HG03520 (cell line): ENCODE data around the gene MPPED2.

ENCODE experiments used
- ATAC-seq: cut with Tn5 transposase; IDR thresholded peaks from one replicate; pipeline ENCODE4 v1.9.1; 2021; ENCODE audit warnings: mild to moderate bottlenecking, moderate library complexity; ENCODE audit not compliant: unreplicated experiment

Gene MPPED2, protein sequence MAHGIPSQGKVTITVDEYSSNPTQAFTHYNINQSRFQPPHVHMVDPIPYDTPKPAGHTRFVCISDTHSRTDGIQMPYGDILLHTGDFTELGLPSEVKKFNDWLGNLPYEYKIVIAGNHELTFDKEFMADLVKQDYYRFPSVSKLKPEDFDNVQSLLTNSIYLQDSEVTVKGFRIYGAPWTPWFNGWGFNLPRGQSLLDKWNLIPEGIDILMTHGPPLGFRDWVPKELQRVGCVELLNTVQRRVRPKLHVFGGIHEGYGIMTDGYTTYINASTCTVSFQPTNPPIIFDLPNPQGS

DNA sequence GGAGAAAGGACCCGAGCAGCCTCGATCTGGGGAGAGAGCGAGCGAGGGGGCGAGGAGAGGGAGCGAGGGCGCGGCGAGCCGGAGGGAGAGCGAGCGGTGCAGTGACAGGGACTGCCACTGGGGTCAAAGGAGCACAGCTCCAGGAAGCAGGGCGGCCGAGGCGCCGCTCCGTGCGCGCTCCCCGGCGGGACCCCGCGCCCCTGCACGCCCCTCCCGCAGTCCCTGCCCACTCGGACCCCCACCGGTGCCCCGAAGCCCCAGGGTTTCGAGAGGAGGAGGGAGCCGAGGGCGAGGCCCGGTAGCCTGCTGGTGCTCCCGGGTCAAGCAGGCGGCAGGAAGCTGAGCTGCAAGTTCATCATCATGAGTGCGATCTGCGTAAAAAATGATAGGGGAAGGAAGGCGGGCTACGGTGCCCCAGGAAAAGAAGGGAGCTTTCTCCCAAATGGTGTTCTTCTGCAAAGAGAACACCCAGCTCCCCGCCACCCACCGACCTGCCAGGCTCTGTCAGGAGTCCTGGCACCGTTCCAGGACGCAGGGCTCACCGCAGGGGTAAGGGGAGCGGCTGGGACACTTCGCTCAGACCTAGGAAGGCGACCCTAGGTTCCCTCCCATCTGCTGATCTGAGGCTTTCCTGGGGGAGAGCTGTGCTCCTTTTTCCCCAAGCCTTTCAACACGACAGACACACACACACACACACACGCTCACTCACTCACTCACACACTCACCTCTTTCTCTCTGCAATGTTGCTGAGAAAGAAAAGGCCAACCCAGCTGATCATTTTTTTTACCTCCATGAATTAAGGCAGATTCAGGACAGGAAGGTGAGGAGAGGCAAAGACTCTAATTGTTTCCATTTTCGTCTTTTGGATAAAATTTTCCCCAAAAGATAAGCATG is at the start of gene MPPED2:
MPPED2 (minus strand) TSS at position 103 of the 894 bp plus-strand sequence. CDS start 5,980 bp downstream, outside the sequence.
- peak; percentile 97 for ATAC-seq

GRCh38 chr11:30635401-30635989 is 49.3 kb upstream of the MPPED2 start:
- ATAC-seq, result no peak

DNA sequence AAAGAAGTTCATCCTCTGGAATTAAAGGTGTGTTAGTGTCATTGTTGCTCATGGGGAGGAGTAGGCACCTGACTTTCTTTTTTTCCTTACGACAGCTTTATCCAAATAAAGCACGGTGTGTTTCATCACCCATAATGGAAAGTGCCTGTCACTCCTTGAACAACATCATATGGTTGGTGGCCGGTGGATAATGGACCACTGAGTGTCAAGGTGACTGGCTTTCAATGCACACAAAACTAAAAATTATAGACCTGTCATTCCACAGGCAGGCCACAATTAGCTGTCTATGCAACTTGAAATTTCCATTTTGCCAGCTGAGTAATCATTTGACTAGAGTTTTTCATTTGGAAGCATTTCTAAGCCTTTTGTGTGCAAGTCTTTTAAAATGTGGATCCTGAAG is 45.0 kb upstream of the MPPED2 start:
- no peak for ATAC-seq

- no peak for ATAC-seq
Measured at GRCh38 chr11:30619767-30620166, 33.6 kb upstream of the MPPED2 start.

- ATAC-seq, result no peak
Measured at GRCh38 chr11:30617762-30618161, 31.6 kb upstream of the MPPED2 start.

- no peak for ATAC-seq
Measured at GRCh38 chr11:30610628-30611027, 24.5 kb upstream of the MPPED2 start.

GRCh38 chr11:30608534-30608933 is 22.4 kb upstream of the MPPED2 start:
- no peak for ATAC-seq

GRCh38 chr11:30605036-30605605 is 19.0 kb upstream of the MPPED2 start:
- peak; percentile 51 for ATAC-seq

DNA sequence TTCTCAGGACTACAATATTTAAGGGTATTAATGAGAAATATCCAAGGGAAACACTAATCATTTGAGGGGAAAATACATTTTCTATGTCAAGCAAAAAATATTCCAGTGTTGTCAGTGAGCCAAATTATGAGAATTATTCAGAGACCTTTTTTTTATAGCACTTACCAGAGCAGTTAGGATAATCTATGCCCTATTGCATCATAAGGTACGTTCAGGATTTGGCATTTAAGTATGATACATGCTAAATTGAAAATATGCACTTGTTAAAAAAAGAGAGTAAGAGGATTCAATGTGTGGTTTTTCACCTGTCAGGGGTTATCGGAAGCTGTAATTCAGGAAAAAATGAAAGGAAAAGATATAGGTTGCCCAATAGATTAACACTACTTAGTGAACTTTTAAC is 17.2 kb upstream of the MPPED2 start:
- no peak for ATAC-seq

DNA sequence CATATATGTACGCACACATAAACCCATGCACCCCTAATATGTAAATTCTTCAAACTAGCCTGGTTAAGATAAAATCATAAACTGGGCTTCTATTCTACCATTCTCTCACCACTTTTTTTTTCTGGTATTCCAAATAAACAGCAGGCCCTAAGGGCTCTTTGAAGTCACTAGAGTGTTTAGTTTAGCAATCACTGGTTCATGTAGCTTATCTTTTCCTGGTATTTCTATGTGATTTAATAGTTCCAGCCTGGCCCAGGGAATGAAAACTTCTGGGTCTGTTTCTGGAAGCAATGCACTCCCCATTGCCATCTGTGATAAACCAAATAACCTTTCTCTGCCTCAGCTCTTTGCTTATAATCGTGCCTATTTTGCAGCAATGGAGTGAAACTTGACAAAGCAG is 10.7 kb upstream of the MPPED2 start:
- no peak for ATAC-seq

GRCh38 chr11:30595934-30596333 is 9.8 kb upstream of the MPPED2 start:
- no peak for ATAC-seq

DNA sequence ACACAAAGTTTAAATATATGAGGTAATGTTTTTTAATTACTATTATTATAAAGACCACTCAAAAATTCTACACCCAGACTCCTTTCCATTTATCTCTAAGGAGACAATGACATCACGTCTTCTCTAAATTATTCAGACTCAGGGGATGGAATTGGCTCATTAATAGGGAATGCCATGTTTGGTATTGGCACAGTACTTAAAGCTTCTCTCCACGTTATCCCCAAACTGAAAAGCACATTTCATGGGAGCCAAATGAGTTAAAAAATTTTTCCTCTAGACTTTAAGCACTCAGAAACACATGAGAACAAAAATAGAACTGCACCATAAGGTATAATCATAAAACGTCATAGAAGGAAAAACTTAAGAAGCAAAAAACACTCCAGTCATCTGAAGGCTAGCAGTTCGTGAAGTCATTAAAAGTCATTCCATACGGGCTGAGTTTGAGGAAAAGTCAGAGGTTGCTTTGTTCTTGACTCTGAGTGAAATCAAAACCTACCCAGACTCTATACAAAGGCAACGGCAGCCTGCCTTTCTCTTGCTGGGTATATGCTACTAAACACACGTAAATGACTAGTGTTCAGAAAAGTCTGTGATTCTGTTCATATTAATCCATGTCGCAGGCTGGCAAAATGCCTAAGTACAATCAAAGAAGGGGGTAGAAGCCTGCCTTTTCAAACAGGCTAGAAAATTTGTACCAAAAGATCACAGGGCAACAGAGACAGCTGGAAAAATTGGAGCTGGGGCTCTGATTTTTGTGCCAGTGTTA is 8.7 kb upstream of the MPPED2 start:
- no peak for ATAC-seq

- ATAC-seq, result no peak
Measured at GRCh38 chr11:30587269-30587812, 1.2 kb upstream of the MPPED2 start.

- ATAC-seq, result peak; percentile 9
Measured at GRCh38 chr11:30585892-30586250, 282 bp downstream of the MPPED2 start.

DNA sequence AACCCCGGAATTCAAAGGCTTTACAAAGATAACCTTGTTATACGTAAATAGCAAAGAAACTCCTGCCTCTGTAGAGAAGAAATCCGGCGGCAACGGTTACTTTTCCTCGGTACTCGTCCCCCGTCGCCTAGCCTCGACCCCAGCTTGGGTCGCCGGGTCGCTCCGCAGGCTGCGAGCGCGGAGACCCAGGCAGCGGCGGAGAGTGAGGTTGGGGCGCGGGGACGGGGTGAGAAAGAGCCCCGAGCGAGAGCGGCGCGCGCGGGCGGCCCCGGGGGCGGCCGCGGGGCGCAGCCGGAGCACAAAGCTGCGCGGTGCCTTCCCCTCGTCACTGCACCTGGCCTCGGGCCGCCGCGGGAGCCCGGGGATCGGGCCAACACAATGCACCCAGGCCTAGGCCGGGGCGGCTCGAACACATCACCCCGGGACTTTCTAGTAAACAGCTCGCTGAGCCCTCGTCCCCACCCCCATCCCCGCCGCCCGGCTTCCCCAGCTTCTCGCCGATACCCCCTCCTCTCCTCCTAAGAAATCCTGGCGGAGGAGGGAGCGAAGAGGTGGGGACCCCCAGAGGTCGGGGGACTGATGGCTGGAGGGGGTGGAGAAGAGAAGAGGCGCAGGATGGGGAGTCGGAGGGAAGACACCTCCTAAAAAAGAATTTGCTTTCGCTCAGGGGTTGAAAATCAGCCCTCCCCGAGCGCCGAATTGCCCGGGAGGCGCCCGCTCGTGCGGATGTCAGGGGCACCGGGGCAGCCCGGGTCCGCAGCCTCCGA is 845 bp downstream of the MPPED2 start:
- ATAC-seq, result peak; percentile 15

- ATAC-seq, result no peak
Measured at GRCh38 chr11:30583476-30584280, 2.5 kb downstream of the MPPED2 start.

DNA sequence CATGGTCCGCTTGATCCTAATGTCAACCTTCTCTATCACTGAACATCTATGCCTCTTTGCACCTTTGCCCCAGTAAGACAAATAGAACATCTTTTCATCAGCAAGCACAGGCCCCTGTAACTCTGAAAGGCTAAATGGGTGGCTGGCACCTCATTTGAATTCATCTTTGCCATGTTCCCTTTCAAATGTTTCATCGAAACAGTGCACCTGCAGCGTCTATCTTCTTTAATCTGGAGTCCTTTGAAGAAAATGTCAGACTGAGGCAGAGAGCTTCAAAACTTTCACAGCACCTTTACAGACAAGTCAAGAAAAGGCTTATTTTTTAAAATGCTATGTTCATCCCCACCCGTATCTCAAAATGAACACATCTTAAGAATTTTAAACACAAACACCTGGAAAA is 3.4 kb downstream of the MPPED2 start:
- ATAC-seq, result no peak

GRCh38 chr11:30581675-30582074 is 4.5 kb downstream of the MPPED2 start:
- ATAC-seq, result no peak

GRCh38 chr11:30580573-30580972 is 5.6 kb downstream of the MPPED2 start:
- no peak for ATAC-seq
